ENCODE measurements around the gene CFAP46. TPM values are rescaled to one million over a fixed set of nuclear protein-coding genes. Genes with fewer than 3 reads are reported as not detected.

The CFAP46 gene
- total and polyA plus RNA-seq, 2 of the 8 experiments (the other 6 are each of a cell fraction or from before 2014, with no cell fraction given), result 2.6 to 4.8 TPM

DNA sequence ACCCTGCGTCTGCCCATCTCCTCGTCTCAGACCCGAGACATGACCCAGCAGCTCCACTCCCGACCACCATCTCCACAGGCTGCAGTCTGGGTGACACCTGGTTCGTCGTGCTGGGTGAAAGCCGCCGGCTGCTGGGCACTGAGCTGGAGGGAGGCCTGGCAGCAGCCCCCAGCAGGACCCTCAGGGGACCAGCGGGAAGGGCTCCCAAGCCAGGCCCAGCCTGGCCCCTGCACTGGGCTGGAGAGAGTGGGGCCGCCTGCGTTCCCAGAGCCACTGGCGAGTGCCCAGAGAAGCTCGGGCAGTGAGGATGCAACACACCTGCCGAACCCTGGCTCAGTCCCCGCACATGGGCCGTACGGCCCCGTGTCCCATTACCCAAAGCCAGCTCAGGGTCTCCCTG, 21.3 kb downstream of the CFAP46 start:
- Histone ChIP-seq H3K4me2 (ENCODE audit: insufficient read depth in 1 of 2, low read depth in 2 of 2, low read length in 2 of 2) (no peak overlapping the region), H3K23me2 (ENCODE audit: low read depth, low read length) (no peaks in the 10 kb centered on the region), H3K9me3 (ENCODE audit: insufficient read depth in 2 of 2, low read depth in 1 of 2, low read length in 1 of 2) (no peaks in the 10 kb centered on the region; a peak in 1 of 4 replicates), H3K79me2 (ENCODE audit: control insufficient read depth in 1 of 2, insufficient read depth in 2 of 2, low read length in 2 of 2) (no peaks in the 10 kb centered on the region), H3K14ac (ENCODE audit: insufficient read length) (no peak overlapping the region), H3K27ac (ENCODE audit: low read depth, low read length) (no peak overlapping the region; the same call in 1 of the 2 replicates), H3K4me3 (ENCODE audit: extremely low read depth in 1 of 4, insufficient read depth in 2 of 4, low read depth in 3 of 4, low read length in 4 of 4) (no peak overlapping the region), H2BK15ac (ENCODE audit: low read length) (no peak overlapping the region), H2BK120ac (replicated peaks; ENCODE audit: low read depth, low read length) (no peak overlapping the region), H4K91ac (replicated peaks; ENCODE audit: insufficient read length, low read length) (no peak overlapping the region), H3K27me3 (replicated peaks in 1 of 4; ENCODE audit: control insufficient read depth in 3 of 4, extremely low read depth in 1 of 4, insufficient read depth in 3 of 4, low read length in 3 of 4) (no peaks in the 10 kb centered on the region), H2AK5ac (ENCODE audit: low read depth, low read length) (no peak overlapping the region), H4K20me1 (replicated peaks in 1 of 2; ENCODE audit: control insufficient read depth in 1 of 2, insufficient read depth in 2 of 2, low read length in 2 of 2) (peaks cover 1 to 2% of the 10 kb centered on the region in 2 experiments), H3K18ac (ENCODE audit: extremely low read depth, low read length) (no peak overlapping the region), H3K79me1 (ENCODE audit: low read depth, low read length) (no peaks in the 10 kb centered on the region), H3K4ac (replicated peaks; ENCODE audit: insufficient read length, low read depth, low read length) (no peak overlapping the region), H3K56ac (replicated peaks; ENCODE audit: insufficient read length, low read depth, low read length) (no peak overlapping the region), H3K9ac (replicated peaks in 1 of 4; ENCODE audit: extremely low read depth in 1 of 4, low read depth in 3 of 4, low read length in 3 of 4) (no peak overlapping the region), H2BK5ac (ENCODE audit: low read depth, low read length) (no peak overlapping the region), H3K36me3 (ENCODE audit: control insufficient read depth in 2 of 4, insufficient read depth in 4 of 4, low read length in 3 of 4) (no peaks in the 10 kb centered on the region), H4K5ac (ENCODE audit: insufficient read length, low read depth, low read length) (no peak overlapping the region), H3K4me1 (replicated peaks in 1 of 4; ENCODE audit: control insufficient read depth in 3 of 4, insufficient read depth in 4 of 4, low read length in 3 of 4) (no peaks in the 10 kb centered on the region), H2BK12ac (ENCODE audit: low read depth, low read length) (no peak overlapping the region), H2AFZ (ENCODE audit: low read length) (no peak overlapping the region), H4K8ac (ENCODE audit: extremely low read depth, insufficient read depth, low read length) (peak overlapping the region; percentile 86; the same call in 1 of the 2 replicates), H2BK20ac (ENCODE audit: low read length) (no peak overlapping the region), H3K23ac (ENCODE audit: insufficient read length) (no peak overlapping the region)
- POLR2A ChIA-PET (ENCODE audit: partially characterized antibody), result no interaction called here
- no peak for FAIRE-seq
- no peak for DNase-seq (ENCODE audit: low read depth in 1 of 2, low spot score in 2 of 2)
- no peak for TF ChIP-seq SP2 (IDR thresholded peaks at IDR 0.05; ENCODE audit: low read length)
- no peak for TF ChIP-seq RXRA (IDR thresholded peaks at IDR 0.05; ENCODE audit: insufficient read depth, low read depth, low read length)
- TF ChIP-seq GABPA (IDR thresholded peaks at IDR 0.05; ENCODE audit: borderline replicate concordance, insufficient read depth, low read length), result no peak
- no peak for TF ChIP-seq KDM1A (IDR thresholded peaks at IDR 0.05; ENCODE audit: borderline replicate concordance, low read length)
- TF ChIP-seq SUZ12 (IDR thresholded peaks at IDR 0.05; ENCODE audit: low read length), result no peak
- TF ChIP-seq CBX8 (IDR thresholded peaks at IDR 0.05; ENCODE audit: borderline replicate concordance, low read depth, low read length), result no peak
- no peak for TF ChIP-seq NRF1 (IDR thresholded peaks at IDR 0.05; ENCODE audit: low read depth, low read length)
- TF ChIP-seq KDM5A (IDR thresholded peaks at IDR 0.05; ENCODE audit: low read length), result no peak
- no peak for TF ChIP-seq TCF12 (IDR thresholded peaks at IDR 0.05; ENCODE audit: low read depth, low read length)
- no peak for TF ChIP-seq TEAD4 (IDR thresholded peaks at IDR 0.05; ENCODE audit: low read depth, low read length)
- CTCF ChIA-PET (ENCODE audit: partially characterized antibody), result interaction anchor here (0.9 to 3.2 kb wide), 6 partner anchors 18 to 204 kb away, joined by 3 to 18 read pairs (median 3); no protein-coding TSS in a partner anchor
- 91% methylated on average over 17 of the region's 18 CpGs; no CpG with 5 or more reads in 1 of the 2 experiments for WGBS, 2 experiments (ENCODE audit: extremely low coverage in 1 of 2, insufficient coverage in 1 of 2, insufficient read length in 1 of 2, insufficient replicate concordance in 2 of 2, low coverage in 1 of 2, low lambda C conversion rate in 2 of 2, missing lambda C conversion rate in 1 of 2)
